SK-N-MC (cell line): ENCODE data around the gene SLC66A1.

Source experiments
- DNase-seq: peaks from one replicate; pipeline ENCODE4 v3.0.0-alpha.2; 2011; ENCODE audit warnings: low read depth, low spot score
- H3K27ac ChIP-seq: fragments of 200-600 bp; sonication (generic); 2 replicates; pipeline ENCODE4 v1.5.1; 2016; ENCODE audit warnings: mixed run types
- H3K36me3 ChIP-seq: fragments of 200-600 bp; sonication (generic); 2 replicates; pipeline ENCODE4 v1.6.1; 2017; ENCODE audit warnings: antibody characterized with exemption, low read length, mixed read lengths; ENCODE audit not compliant: insufficient read depth
- H3K4me3 ChIP-seq: fragments of 200-600 bp; sonication (generic); 2 replicates; pipeline ENCODE4 v1.5.1; 2016
- H3K9ac ChIP-seq: fragments of 200-600 bp; sonication (generic); 2 replicates; pipeline ENCODE4 v1.8.0; 2017; ENCODE audit warnings: mixed run types, mixed read lengths; ENCODE audit not compliant: insufficient read length
- H3K9me3 ChIP-seq: fragments of 200-600 bp; sonication (generic); 2 replicates; pipeline ENCODE4 v1.6.1; 2017; ENCODE audit warnings: low read depth, mild to moderate bottlenecking, antibody characterized with exemption, low read length, moderate library complexity, mixed read lengths
- EZH2 ChIP-seq: fragments of 200-600 bp; sonication (generic); IDR thresholded peaks from one replicate; pipeline ENCODE4 v1.6.1; 2017; ENCODE audit warnings: antibody characterized with exemption
- FOXP2 ChIP-seq: optimal IDR thresholded peaks from 2 replicates; pipeline ENCODE3; 2011; ENCODE audit warnings: mild to moderate bottlenecking, moderate library complexity; ENCODE audit not compliant: insufficient read depth; ENCODE audit errors: extremely low read length, control extremely low read depth
- POLR2AphosphoS5 ChIP-seq: IDR thresholded peaks from 2 replicates; pipeline ENCODE4 v1.6.1; 2012; ENCODE audit warnings: mild to moderate bottlenecking, low read depth, low read length, borderline replicate concordance

SLC66A1 gene

GRCh38 chr1:19342894-19343616 is 30.9 kb downstream of the SLC66A1 start:
- H3K4me3 ChIP-seq, result no peak overlapping the region
- TF ChIP-seq EZH2 (no peak), FOXP2 (no peak), POLR2AphosphoS5 (no peak)
- H3K27ac ChIP-seq, result no peak overlapping the region
- H3K9ac ChIP-seq, result no peak overlapping the region
- H3K9me3 ChIP-seq, result no peaks in the 10 kb centered on the region
- no peaks in the 10 kb centered on the region; the same call in 1 of the 2 replicates for H3K36me3 ChIP-seq
- no peak for DNase-seq

- no peaks in the 10 kb centered on the region for H3K9me3 ChIP-seq
- H3K36me3 ChIP-seq, result no peaks in the 10 kb centered on the region; the same call in 1 of the 2 replicates
- no peak for TF ChIP-seq FOXP2
- TF ChIP-seq EZH2, result no peak
- TF ChIP-seq POLR2AphosphoS5, result no peak
- no peak overlapping the region for H3K4me3 ChIP-seq
- DNase-seq, result no peak
- no peak overlapping the region for H3K27ac ChIP-seq
- H3K9ac ChIP-seq, result no peak overlapping the region
These were observed 31.7 kb downstream of the SLC66A1 start for GRCh38 chr1:19343617-19344350.

- Histone ChIP-seq H3K9me3 (no peaks in the 10 kb centered on the region), H3K27ac (no peak overlapping the region), H3K9ac (no peak overlapping the region), H3K36me3 (no peaks in the 10 kb centered on the region; the same call in 1 of the 2 replicates), H3K4me3 (no peak overlapping the region)
- TF ChIP-seq EZH2 (no peak), POLR2AphosphoS5 (no peak), FOXP2 (no peak)
- no peak for DNase-seq
These were observed 32.3 kb downstream of the SLC66A1 start for GRCh38 chr1:19344372-19344810.

DNA sequence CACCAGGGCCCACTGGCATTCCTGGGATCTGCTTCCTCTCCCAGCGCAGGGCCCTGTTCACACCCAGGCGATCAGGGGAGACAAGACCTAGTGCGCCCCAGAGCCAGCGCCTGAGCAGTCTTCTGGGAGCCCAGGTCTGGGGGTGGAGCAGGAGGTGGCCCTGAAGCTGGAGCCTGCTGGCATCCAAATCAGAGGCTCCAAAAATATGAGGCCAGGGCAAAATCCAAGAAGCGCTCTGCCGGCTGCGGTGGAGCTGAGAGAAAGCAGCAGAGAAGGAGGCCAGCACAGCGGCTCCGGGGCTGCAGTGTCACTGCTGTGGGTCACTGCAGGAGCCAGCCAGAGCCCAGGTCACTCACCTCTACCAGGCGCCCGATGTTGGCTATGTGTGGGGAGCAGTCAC is 32.7 kb downstream of the SLC66A1 start:
- no peak overlapping the region for H3K4me3 ChIP-seq
- DNase-seq, result no peak
- no peak for TF ChIP-seq EZH2
- TF ChIP-seq POLR2AphosphoS5, result no peak
- TF ChIP-seq FOXP2, result no peak
- no peak overlapping the region for H3K9ac ChIP-seq
- H3K9me3 ChIP-seq, result no peaks in the 10 kb centered on the region
- no peak overlapping the region for H3K27ac ChIP-seq
- H3K36me3 ChIP-seq, result no peaks in the 10 kb centered on the region; the same call in 1 of the 2 replicates

DNA sequence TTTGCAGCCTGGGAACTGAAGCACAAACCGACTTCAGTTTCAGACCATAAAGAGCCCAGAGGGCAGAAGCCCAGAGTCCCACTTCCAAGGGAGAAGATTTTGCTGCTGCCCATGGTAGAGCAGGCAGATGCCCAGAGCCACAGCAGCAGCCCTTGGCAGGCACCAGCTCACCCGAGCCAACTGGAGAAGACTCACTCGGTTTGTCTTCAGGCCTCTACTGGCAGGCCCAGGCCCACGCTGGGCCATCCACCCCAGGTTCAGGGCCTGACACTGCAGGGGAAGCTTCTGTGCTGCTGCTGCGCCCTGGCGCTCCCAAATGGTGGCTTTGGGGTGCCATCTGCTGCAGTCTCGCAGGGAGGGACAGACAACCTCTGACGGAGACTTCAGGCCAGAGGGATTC is 33.3 kb downstream of the SLC66A1 start:
- H3K9me3 ChIP-seq, result no peaks in the 10 kb centered on the region
- DNase-seq, result no peak
- H3K27ac ChIP-seq, result no peak overlapping the region
- H3K9ac ChIP-seq, result no peak overlapping the region
- no peaks in the 10 kb centered on the region; the same call in 1 of the 2 replicates for H3K36me3 ChIP-seq
- TF ChIP-seq POLR2AphosphoS5 (no peak), FOXP2 (no peak), EZH2 (no peak)
- no peak overlapping the region for H3K4me3 ChIP-seq

- Histone ChIP-seq H3K9ac (no peak overlapping the region), H3K9me3 (no peaks in the 10 kb centered on the region), H3K4me3 (no peak overlapping the region), H3K36me3 (no peaks in the 10 kb centered on the region; the same call in 1 of the 2 replicates), H3K27ac (no peak overlapping the region)
- no peak for DNase-seq
- TF ChIP-seq POLR2AphosphoS5 (no peak), FOXP2 (no peak), EZH2 (no peak)
These were observed 33.9 kb downstream of the SLC66A1 start for GRCh38 chr1:19346026-19346425.

GRCh38 chr1:19347533-19348172 is 35.5 kb downstream of the SLC66A1 start:
- no peak for DNase-seq
- Histone ChIP-seq H3K27ac (no peak overlapping the region), H3K9me3 (no peaks in the 10 kb centered on the region), H3K4me3 (no peak overlapping the region), H3K36me3 (no peaks in the 10 kb centered on the region; the same call in 1 of the 2 replicates), H3K9ac (no peak overlapping the region)
- no peak for TF ChIP-seq FOXP2
- TF ChIP-seq EZH2, result no peak
- TF ChIP-seq POLR2AphosphoS5, result no peak

- no peaks in the 10 kb centered on the region; the same call in 1 of the 2 replicates for H3K36me3 ChIP-seq
- no peak overlapping the region for H3K9ac ChIP-seq
These were observed 36.5 kb downstream of the SLC66A1 start for GRCh38 chr1:19348441-19349198.

More at GRCh38 chr1:19348441-19349198, 36.5 kb downstream of the SLC66A1 start:
- DNase-seq, result no peak
- Histone ChIP-seq H3K27ac (no peak overlapping the region), H3K4me3 (no peak overlapping the region), H3K9me3 (no peaks in the 10 kb centered on the region)
- TF ChIP-seq EZH2 (no peak), POLR2AphosphoS5 (no peak), FOXP2 (no peak)
